Measurements from ENCODE around the gene MSRB3.

MSRB3 gene

GRCh38 chr12:65327207-65328076 is 49.0 kb downstream of the MSRB3 start:
- no peak for DNase-seq

- no peak for DNase-seq
Observed at GRCh38 chr12:65329721-65330120, 51.2 kb downstream of the MSRB3 start.

GRCh38 chr12:65330331-65330730 is 51.8 kb downstream of the MSRB3 start:
- no peak for DNase-seq

- no peak for DNase-seq
Observed at GRCh38 chr12:65331456-65331855, 53.0 kb downstream of the MSRB3 start.

GRCh38 chr12:65333649-65334048 is 55.2 kb downstream of the MSRB3 start:
- DNase-seq, result no peak

- DNase-seq, result no peak
Observed at GRCh38 chr12:65334521-65334920, 56.0 kb downstream of the MSRB3 start.

- DNase-seq, result no peak
Observed at GRCh38 chr12:65335021-65335714, 56.7 kb downstream of the MSRB3 start.

- no peak for DNase-seq
Observed at GRCh38 chr12:65335981-65336380, 57.5 kb downstream of the MSRB3 start.

GRCh38 chr12:65339161-65339560 is 60.7 kb downstream of the MSRB3 start:
- no peak for DNase-seq

GRCh38 chr12:65343230-65343629 is 64.7 kb downstream of the MSRB3 start:
- no peak for DNase-seq

- no peak for DNase-seq
Observed at GRCh38 chr12:65343801-65344200, 65.3 kb downstream of the MSRB3 start.

GRCh38 chr12:65355461-65355860 is 77.0 kb downstream of the MSRB3 start:
- DNase-seq, result no peak

GRCh38 chr12:65362234-65363031 is 84.0 kb downstream of the MSRB3 start:
- no peak for DNase-seq

GRCh38 chr12:65364046-65364445 is 85.6 kb downstream of the MSRB3 start:
- no peak for DNase-seq

GRCh38 chr12:65367396-65367795 is 88.9 kb downstream of the MSRB3 start:
- no peak for DNase-seq

- DNase-seq, result no peak
Observed at GRCh38 chr12:65368055-65368454, 89.6 kb downstream of the MSRB3 start.

GRCh38 chr12:65372574-65372973 is 94.1 kb downstream of the MSRB3 start:
- DNase-seq, result no peak

GRCh38 chr12:65384240-65384639 is 105.8 kb downstream of the MSRB3 start:
- DNase-seq, result no peak

- no peak for DNase-seq
Observed at GRCh38 chr12:65387396-65387795, 108.9 kb downstream of the MSRB3 start.

GRCh38 chr12:65389436-65389835 is 111.0 kb downstream of the MSRB3 start:
- DNase-seq, result no peak

- no peak for DNase-seq
Observed at GRCh38 chr12:65391711-65392110, 113.2 kb downstream of the MSRB3 start.

GRCh38 chr12:65392491-65392890 is 114.0 kb downstream of the MSRB3 start:
- no peak for DNase-seq

- DNase-seq, result no peak
Observed at GRCh38 chr12:65403188-65403587, 124.7 kb downstream of the MSRB3 start.
